ENCODE results near the gene EPHB1. TPM values are rescaled to one million over a fixed set of nuclear protein-coding genes. Genes with fewer than 3 reads are reported as not detected.
"Not testable (repeated sequence)": the region's sequence is repeated elsewhere in the genome, so short reads cannot be mapped to it uniquely, and the experiment has no call there.

Gene EPHB1
- total RNA-seq, 1 donor from 2014 or later, result 6.6 TPM

DNA sequence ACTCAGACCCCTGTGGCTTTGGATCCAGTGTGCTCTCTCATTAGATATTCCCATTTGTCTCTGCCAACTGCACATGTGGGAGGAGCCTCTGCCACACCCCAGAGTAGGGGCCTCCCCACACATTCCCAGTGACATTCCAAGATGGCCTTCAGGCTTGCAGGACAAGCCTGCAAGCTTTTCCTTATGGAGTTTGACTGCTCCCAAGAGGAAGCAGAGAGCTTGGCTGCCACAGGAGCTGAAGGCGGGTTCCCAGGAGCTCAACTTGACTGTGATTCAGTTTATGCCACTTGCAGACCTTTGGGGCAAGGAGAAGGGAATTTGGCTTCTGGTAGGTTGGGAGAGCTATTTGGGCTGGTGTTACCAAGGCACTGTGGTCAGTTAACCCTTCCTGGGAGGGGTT lies 22.5 kb upstream of the EPHB1 start:
- DNase-seq (ENCODE audit: low spot score), result no peak
- ATAC-seq, result no peak
- intact Hi-C loops (cut with DNase I), result no loop called here

GRCh38 chr3:134775831-134776230 lies 19.2 kb upstream of the EPHB1 start:
- ATAC-seq (no peak), DNase-seq (ENCODE audit: low spot score) (no peak)
- intact Hi-C loops (cut with DNase I), result no loop called here

DNA sequence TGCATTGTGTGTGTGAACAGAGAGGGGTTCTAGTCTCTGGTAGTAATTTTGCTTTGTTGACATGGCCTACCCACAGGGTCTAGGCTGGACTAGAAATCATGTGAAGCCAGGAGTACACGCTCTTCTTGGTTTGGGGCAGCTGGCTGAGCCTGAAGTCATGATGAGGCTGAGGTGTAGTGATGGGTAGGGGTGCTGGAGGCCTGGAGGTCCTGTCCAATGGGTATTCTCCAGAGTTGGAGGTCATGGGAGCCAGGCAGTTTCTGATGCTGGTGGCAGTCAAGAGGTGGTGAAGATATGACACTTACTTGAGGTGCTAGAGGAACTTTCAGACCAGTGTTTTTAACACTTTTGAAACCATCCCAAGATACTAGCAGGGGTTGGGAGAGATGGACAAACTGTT lies 18.5 kb upstream of the EPHB1 start:
- DNase-seq (ENCODE audit: low spot score) (no peak), ATAC-seq (no peak)
- intact Hi-C loops (cut with DNase I), result no loop called here

DNA sequence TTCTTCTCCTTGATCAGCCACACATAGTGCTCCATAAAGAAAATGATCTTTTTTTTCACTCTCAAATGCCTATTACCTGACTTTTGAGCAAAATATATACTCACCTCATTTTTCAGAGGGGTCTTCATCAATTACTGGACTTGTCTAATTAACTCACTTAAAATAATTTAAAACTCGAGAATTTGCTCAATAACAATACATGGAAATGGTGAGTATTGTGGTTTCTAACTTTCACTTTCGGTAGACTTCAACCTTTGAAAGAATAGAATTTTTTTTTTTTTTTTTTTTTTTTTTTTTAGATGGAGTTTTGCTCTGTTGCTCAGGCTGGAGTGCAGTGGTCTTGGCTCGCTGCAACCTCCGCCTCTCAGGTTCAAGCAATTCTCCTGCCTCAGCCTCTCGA lies 17.7 kb upstream of the EPHB1 start:
- no peak for DNase-seq (ENCODE audit: low spot score)
- ATAC-seq, result no peak
- intact Hi-C loops (cut with DNase I), result no loop called here

DNA sequence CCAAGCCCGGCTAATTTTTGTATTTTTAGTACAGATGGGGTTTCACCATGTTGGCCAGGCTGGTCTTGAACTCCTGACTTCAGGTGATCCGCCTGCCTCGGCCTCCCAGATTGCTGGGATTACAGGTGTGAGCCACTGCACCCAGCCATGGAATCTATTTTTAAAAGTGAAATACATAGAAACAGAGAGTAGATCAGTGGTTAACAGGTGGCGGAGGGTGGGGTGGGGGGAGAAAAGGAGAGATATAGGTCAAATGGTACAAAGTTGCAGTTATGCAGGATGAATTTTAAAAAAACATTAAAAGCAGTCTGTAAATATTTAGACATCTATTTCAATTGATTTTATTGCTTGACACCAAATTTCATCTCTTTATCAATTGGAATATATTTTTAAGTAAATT lies 6.8 kb upstream of the EPHB1 start:
- ATAC-seq; intact Hi-C loops (cut with DNase I); DNase-seq (ENCODE audit: low spot score): not testable (repeated sequence)

DNA sequence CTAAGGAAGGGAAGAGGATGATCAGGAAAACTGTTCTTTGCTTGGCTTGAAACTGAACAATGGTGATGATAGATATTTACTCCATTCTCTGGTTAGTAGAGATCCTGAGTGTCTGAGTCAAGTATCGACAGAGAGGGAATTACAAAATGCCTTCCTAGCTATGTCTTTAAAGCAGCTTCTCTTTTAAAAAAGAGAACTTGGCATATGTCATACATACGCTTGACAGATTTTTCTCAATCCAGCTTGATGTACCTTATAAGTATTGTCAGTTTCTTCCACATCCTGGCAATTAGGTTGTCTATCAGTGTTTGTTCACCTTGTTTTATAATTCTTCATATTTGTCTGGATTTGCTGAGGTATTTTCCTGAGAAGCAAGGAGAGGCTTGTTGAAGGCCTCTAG lies 5.0 kb upstream of the EPHB1 start:
- DNase-seq (ENCODE audit: low spot score), result no peak
- intact Hi-C loops (cut with DNase I), result loop anchor here (10.0 kb wide), 1 partner anchor 1835 kb away; no protein-coding TSS in a partner anchor
- ATAC-seq, result no peak

DNA sequence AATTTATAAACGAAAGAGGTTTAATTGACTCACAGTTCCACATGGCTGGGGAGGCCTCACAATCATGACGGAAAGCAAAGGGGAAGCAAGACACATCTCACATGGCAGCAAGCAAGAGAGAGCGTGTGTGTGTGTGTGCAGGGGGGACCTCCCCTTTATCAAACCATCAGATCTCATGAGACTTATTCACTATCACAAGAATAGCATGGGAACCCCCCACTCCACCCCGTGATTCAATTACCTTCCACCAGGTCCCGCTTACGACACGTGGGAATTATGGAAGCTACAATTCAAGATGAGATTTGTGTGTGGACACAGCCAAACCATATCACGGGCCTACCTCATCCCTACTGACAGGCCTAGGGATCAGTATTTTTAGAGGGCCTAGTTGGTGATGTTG lies 3.1 kb upstream of the EPHB1 start:
- intact Hi-C loops (cut with DNase I), result loop anchor here (10.0 kb wide), 1 partner anchor 1833 kb away; no protein-coding TSS in a partner anchor
- DNase-seq (ENCODE audit: low spot score), result no peak
- no peak for ATAC-seq

GRCh38 chr3:134792700-134793099 lies 2.4 kb upstream of the EPHB1 start:
- ATAC-seq (no peak), DNase-seq (ENCODE audit: low spot score) (no peak)
- intact Hi-C loops (cut with DNase I), result loop anchor here (10.0 kb wide), 1 partner anchor 1832 kb away; no protein-coding TSS in a partner anchor

DNA sequence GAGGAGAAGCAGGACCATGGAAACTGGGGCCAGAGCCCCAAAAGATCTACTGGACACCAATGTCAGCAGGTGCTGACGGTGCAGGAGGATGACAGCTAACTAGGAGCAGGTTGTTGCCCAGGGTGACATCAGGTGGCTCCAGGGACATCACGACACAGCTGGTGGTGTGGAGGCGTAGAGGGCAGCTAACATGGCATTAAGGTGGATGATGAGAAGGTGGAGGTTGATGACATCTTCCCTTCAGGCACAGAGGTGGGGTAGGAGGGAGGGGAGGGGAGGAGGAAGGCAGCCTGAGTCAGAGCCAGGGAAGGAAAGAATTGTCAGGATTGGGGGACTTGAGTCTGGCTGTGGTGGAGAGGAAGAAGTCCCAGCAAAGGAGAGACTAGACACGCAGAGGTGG lies 1.5 kb upstream of the EPHB1 start:
- no peak for ATAC-seq
- DNase-seq (ENCODE audit: low spot score), result no peak
- intact Hi-C loops (cut with DNase I), result loop anchor here (10.0 kb wide), 1 partner anchor 1831 kb away; no protein-coding TSS in a partner anchor

DNA sequence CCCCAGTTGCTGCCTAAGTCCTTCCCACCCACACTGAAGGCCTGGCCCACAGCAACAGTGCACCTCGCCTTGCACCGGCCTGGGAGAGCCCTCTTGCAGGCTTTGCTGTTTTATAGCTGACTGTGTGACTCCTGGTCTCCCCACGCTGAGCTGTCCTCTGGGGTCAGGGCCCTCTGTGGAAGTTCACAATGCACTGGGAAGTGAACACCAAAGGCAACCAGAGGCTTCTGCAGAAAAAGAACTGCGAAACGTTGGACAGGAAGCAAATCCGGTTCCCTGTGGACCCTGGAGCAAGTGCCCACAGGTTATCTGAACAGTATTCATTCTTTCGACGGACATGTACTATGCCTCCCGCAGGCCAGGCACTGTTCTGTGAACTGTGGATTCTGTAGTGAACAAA lies 737 bp upstream of the EPHB1 start:
- ATAC-seq (no peak), DNase-seq (ENCODE audit: low spot score) (no peak)
- intact Hi-C loops (cut with DNase I), result loop anchor here (10.0 kb wide), 1 partner anchor 1830 kb away; no protein-coding TSS in a partner anchor

DNA sequence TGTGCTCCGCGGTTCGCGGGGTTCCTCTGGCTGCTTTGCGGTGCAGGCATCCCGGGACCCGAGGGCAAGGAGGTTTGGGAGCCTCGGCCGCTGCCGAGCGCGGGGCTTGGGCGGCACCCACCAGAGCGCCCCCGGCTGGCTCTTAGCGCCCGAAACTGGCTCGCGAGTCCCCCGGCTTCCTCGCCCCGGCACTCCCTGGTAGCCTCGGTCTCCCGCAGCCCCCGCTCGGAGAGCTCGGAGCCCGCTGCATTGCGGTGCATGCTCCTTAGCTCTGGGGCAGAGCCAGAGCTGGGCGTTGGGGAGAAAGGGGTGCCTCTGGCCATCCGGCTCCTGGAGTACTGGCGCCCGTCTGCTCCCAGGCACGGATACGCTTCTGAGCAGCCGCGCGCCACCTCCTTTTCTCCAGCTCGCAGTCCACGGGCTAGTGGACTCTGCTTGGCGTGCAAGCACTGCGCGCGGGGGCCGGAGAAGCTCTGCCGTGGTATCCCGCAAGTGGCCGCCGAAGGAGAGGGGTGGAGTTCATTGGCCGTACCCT lies 753 bp downstream of the EPHB1 start:
- ATAC-seq (no peak), DNase-seq (ENCODE audit: low spot score) (no peak)
- intact Hi-C loops (cut with DNase I), result loop anchor here (10.0 kb wide), 1 partner anchor 1829 kb away; no protein-coding TSS in a partner anchor

GRCh38 chr3:134796281-134797056 lies 1.4 kb downstream of the EPHB1 start:
- DNase-seq (ENCODE audit: low spot score) (no peak), ATAC-seq (no peak)
- intact Hi-C loops (cut with DNase I), result loop anchor here (10.0 kb wide), 1 partner anchor 1828 kb away; no protein-coding TSS in a partner anchor

GRCh38 chr3:134797057-134797740 lies 2.1 kb downstream of the EPHB1 start:
- no peak for ATAC-seq
- intact Hi-C loops (cut with DNase I), result loop anchor here (10.0 kb wide), 1 partner anchor 1828 kb away; no protein-coding TSS in a partner anchor
- DNase-seq (ENCODE audit: low spot score), result no peak

GRCh38 chr3:134797741-134798451 lies 2.8 kb downstream of the EPHB1 start:
- DNase-seq (ENCODE audit: low spot score), result no peak
- intact Hi-C loops (cut with DNase I), result loop anchor here (10.0 kb wide), 1 partner anchor 1827 kb away; no protein-coding TSS in a partner anchor

DNA sequence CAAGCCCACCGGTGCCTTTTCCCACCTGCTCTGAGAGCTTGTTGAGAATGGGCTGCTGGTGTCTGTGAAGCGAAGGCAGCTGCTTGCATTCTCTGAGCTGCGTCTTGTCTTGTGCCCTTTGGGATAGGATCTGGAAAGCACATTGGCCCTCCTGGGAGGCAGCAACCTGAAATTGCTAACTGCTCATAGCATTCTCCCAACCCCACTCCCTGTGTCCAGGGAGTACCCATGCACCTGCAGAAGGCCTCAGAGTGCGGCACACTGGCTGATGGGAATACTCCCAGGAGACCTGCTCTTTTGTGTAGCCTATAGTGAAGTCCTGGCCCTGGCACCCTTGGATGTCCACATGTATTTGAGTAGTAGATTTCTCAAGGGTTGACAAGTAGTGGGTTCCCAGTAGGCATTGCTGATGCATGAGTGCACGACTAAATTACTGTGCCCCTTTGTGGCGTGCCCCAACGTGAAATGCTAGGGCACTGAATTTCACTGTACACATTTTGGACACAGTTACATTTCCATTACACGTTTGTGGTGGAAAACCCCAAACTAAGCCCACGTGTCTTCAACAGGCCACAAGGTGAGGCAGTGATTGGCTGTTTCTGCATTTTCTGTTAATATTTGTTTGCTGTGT lies 3.7 kb downstream of the EPHB1 start:
- intact Hi-C loops (cut with DNase I), result loop anchor here (10.0 kb wide), 1 partner anchor 1826 kb away; no protein-coding TSS in a partner anchor

More at GRCh38 chr3:134797741-134798451, 2.8 kb downstream of the EPHB1 start:
- no peak for ATAC-seq

DNA sequence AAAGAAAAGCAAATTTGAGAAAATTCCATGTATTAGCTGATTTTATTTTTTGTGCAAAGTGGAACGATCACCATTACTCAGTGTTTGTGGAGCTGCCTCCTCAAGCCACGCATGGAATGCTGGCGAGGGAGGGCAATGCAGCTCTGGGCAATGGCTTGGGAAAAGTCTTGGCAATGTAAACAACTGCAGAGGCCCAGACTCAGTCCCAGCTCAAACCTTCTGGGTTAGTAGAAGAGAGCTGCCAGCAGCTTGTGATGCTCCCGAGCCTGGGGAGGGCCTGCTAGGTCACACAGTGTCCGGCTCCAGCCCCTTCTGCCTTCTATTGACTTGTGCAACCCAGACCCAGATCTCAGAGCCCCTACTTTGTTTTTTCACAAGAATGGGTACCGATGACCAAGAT lies 4.3 kb downstream of the EPHB1 start:
- no peak for ATAC-seq

More for the DNA sequence above, 3.7 kb downstream of the EPHB1 start:
- ATAC-seq (no peak), DNase-seq (ENCODE audit: low spot score) (no peak)

DNA sequence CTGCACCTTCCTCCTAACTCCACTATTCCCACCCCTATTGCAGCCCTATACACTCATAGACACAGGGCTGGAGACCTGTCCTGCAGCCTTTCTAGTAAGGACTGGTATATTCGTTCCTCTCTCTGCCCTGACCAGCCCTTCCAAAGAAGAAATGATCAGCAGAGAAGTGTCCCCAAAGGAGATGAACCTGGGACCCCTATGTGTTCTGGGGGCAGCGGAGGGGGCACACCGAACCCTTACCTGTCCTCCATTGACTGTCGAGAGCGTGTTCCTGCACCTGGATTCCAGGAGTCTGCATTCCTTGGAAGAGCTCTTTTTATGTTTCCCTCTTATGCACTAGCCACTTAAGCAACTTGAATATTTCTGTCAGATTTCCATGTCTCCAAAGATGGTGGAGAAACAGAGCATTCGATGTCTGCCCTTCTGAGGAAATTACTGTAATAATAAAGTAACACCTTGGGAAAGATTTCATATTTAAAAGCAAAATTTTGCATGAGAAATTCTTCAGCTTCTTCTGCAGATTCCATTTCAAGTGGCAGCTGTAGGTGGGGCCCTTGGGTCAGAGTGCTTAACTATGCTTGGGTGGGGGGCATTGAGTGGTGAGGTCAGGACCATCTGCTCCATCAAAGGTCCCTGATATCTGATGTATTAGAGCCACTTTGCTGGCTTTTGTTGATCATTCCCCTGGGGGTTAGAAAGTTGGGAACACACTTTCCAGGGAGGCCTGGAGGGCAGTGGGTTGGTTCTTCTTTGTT lies 6.3 kb downstream of the EPHB1 start:
- no peak for DNase-seq (ENCODE audit: low spot score)
- ATAC-seq, result no peak
- intact Hi-C loops (cut with DNase I), result no loop called here

More for the DNA sequence above, 4.3 kb downstream of the EPHB1 start:
- intact Hi-C loops (cut with DNase I), result loop anchor here (10.0 kb wide), 1 partner anchor 1825 kb away; no protein-coding TSS in a partner anchor
- no peak for DNase-seq (ENCODE audit: low spot score)

Measured in sciatic nerve (tissue), 2 donors.